Measurements from ENCODE around the gene NBEAL1.
"Not testable (repeated sequence)": the region's sequence is repeated elsewhere in the genome, so short reads cannot be mapped to it uniquely, and the experiment has no call there.

The NBEAL1 gene

GRCh38 chr2:202990501-202990900 is 24.2 kb upstream of the NBEAL1 start:
- no peak for DNase-seq
- no peak overlapping the region for H3K4me3 ChIP-seq (ENCODE audit: control insufficient read depth in 1 of 7, extremely low read depth in 1 of 7, insufficient read depth in 4 of 7, low read depth in 2 of 7, low read length in 6 of 7)
- no peaks in the 10 kb centered on the region for H3K36me3 ChIP-seq (ENCODE audit: control insufficient read depth in 4 of 4, insufficient read depth in 4 of 4, low read length in 3 of 4)
- WGBS (ENCODE audit: insufficient coverage) = 100% methylated on average over 1 of the region's 3 CpGs
- ChIA-PET POLR2A (no interaction called here), CTCF (interaction anchor here (1.1 kb wide), 1 partner anchor 33 kb away, joined by 3 read pairs; no protein-coding TSS in a partner anchor)
- H3K9me3 ChIP-seq (ENCODE audit: control extremely low read depth in 1 of 5, control insufficient read depth in 4 of 5, insufficient read depth in 2 of 5, low read depth in 1 of 5, low read length in 4 of 5) = no peaks in the 10 kb centered on the region
- H3K27me3 ChIP-seq (replicated peaks in 2 of 5; ENCODE audit: control insufficient read depth in 4 of 5, insufficient read depth in 5 of 5, low read length in 4 of 5) = no peaks in the 10 kb centered on the region
- no peak overlapping the region for H3K27ac ChIP-seq (ENCODE audit: insufficient read depth in 1 of 2, low read depth in 1 of 2, low read length in 2 of 2, poor library complexity in 1 of 2, severe bottlenecking in 2 of 2)
- peaks cover 0 to 5% (median 1%) of the 10 kb centered on the region in 4 experiments for H3K4me1 ChIP-seq (ENCODE audit: control extremely low read depth in 1 of 4, control insufficient read depth in 4 of 4, insufficient read depth in 4 of 4, low read length in 3 of 4)

GRCh38 chr2:202997113-202997512 is 17.6 kb upstream of the NBEAL1 start:
- H3K27ac ChIP-seq (ENCODE audit: insufficient read depth in 1 of 2, low read depth in 1 of 2, low read length in 2 of 2, poor library complexity in 1 of 2, severe bottlenecking in 2 of 2); H3K9me3 ChIP-seq (ENCODE audit: control extremely low read depth in 1 of 5, control insufficient read depth in 4 of 5, insufficient read depth in 2 of 5, low read depth in 1 of 5, low read length in 4 of 5); H3K4me3 ChIP-seq (ENCODE audit: control insufficient read depth in 1 of 7, extremely low read depth in 1 of 7, insufficient read depth in 4 of 7, low read depth in 2 of 7, low read length in 6 of 7); H3K27me3 ChIP-seq (replicated peaks in 2 of 5; ENCODE audit: control insufficient read depth in 4 of 5, insufficient read depth in 5 of 5, low read length in 4 of 5); H3K4me1 ChIP-seq (ENCODE audit: control extremely low read depth in 1 of 4, control insufficient read depth in 4 of 4, insufficient read depth in 4 of 4, low read length in 3 of 4); CTCF ChIA-PET; H3K36me3 ChIP-seq (ENCODE audit: control insufficient read depth in 4 of 4, insufficient read depth in 4 of 4, low read length in 3 of 4): not testable (repeated sequence)
- WGBS (ENCODE audit: insufficient coverage) = no CpG with 5 or more reads among the region's 3 CpGs
- POLR2A ChIA-PET = interaction anchor here (0.6 kb wide), 1 partner anchor 16 kb away, joined by 3 read pairs; no protein-coding TSS in a partner anchor
- DNase-seq = peak; percentile 50 to 82 (median 79)

- no peaks in the 10 kb centered on the region for H3K36me3 ChIP-seq (ENCODE audit: control insufficient read depth in 4 of 4, insufficient read depth in 4 of 4, low read length in 3 of 4)
- no peaks in the 10 kb centered on the region for H3K27me3 ChIP-seq (replicated peaks in 2 of 5; ENCODE audit: control insufficient read depth in 4 of 5, insufficient read depth in 5 of 5, low read length in 4 of 5)
- H3K9me3 ChIP-seq (ENCODE audit: control extremely low read depth in 1 of 5, control insufficient read depth in 4 of 5, insufficient read depth in 2 of 5, low read depth in 1 of 5, low read length in 4 of 5) = no peaks in the 10 kb centered on the region
- H3K4me1 ChIP-seq (ENCODE audit: control extremely low read depth in 1 of 4, control insufficient read depth in 4 of 4, insufficient read depth in 4 of 4, low read length in 3 of 4) = no peaks in the 10 kb centered on the region
- POLR2A ChIA-PET = interaction anchor here (0.7 kb wide), 1 partner anchor 14 kb away, joined by 3 read pairs; no protein-coding TSS in a partner anchor
- no peak overlapping the region for H3K27ac ChIP-seq (ENCODE audit: insufficient read depth in 1 of 2, low read depth in 1 of 2, low read length in 2 of 2, poor library complexity in 1 of 2, severe bottlenecking in 2 of 2)
- CTCF ChIA-PET = interaction anchor here (1.2 kb wide), 1 partner anchor 11 kb away, joined by 6 read pairs; no protein-coding TSS in a partner anchor
- WGBS (ENCODE audit: insufficient coverage) = 100% methylated on average over 3 of the region's 3 CpGs
- DNase-seq = no peak
- H3K4me3 ChIP-seq (ENCODE audit: control insufficient read depth in 1 of 7, extremely low read depth in 1 of 7, insufficient read depth in 4 of 7, low read depth in 2 of 7, low read length in 6 of 7) = no peak overlapping the region
Observed at GRCh38 chr2:203002054-203002821, 12.4 kb upstream of the NBEAL1 start.

- H3K27ac ChIP-seq (ENCODE audit: insufficient read depth in 1 of 2, low read depth in 1 of 2, low read length in 2 of 2, poor library complexity in 1 of 2, severe bottlenecking in 2 of 2) = no peak overlapping the region
- CTCF ChIA-PET = no interaction called here
Observed at GRCh38 chr2:203003716-203004115, 11.0 kb upstream of the NBEAL1 start.

GRCh38 chr2:203016716-203017115 is 2.0 kb downstream of the NBEAL1 start:
- Histone ChIP-seq H3K4me3 (ENCODE audit: control insufficient read depth in 1 of 7, extremely low read depth in 1 of 7, insufficient read depth in 4 of 7, low read depth in 2 of 7, low read length in 6 of 7) (no peak overlapping the region), H3K9me3 (ENCODE audit: control extremely low read depth in 1 of 5, control insufficient read depth in 4 of 5, insufficient read depth in 2 of 5, low read depth in 1 of 5, low read length in 4 of 5) (no peaks in the 10 kb centered on the region), H3K27ac (ENCODE audit: insufficient read depth in 1 of 2, low read depth in 1 of 2, low read length in 2 of 2, poor library complexity in 1 of 2, severe bottlenecking in 2 of 2) (peak overlapping the region in 1 of 2 experiments; percentile 10), H3K36me3 (ENCODE audit: control insufficient read depth in 4 of 4, insufficient read depth in 4 of 4, low read length in 3 of 4) (no peaks in the 10 kb centered on the region), H3K4me1 (ENCODE audit: control extremely low read depth in 1 of 4, control insufficient read depth in 4 of 4, insufficient read depth in 4 of 4, low read length in 3 of 4) (peaks cover 3 to 17% (median 8%) of the 10 kb centered on the region in 4 experiments), H3K27me3 (replicated peaks in 2 of 5; ENCODE audit: control insufficient read depth in 4 of 5, insufficient read depth in 5 of 5, low read length in 4 of 5) (no peaks in the 10 kb centered on the region)
- 100% methylated on average over 1 of the region's 3 CpGs for WGBS (ENCODE audit: insufficient coverage)
- DNase-seq = no peak
- CTCF ChIA-PET = no interaction called here
- POLR2A ChIA-PET = no interaction called here

More at GRCh38 chr2:203003716-203004115, 11.0 kb upstream of the NBEAL1 start:
- H3K27me3 ChIP-seq (replicated peaks in 2 of 5; ENCODE audit: control insufficient read depth in 4 of 5, insufficient read depth in 5 of 5, low read length in 4 of 5) = no peaks in the 10 kb centered on the region
- no peak overlapping the region for H3K4me3 ChIP-seq (ENCODE audit: control insufficient read depth in 1 of 7, extremely low read depth in 1 of 7, insufficient read depth in 4 of 7, low read depth in 2 of 7, low read length in 6 of 7)
- H3K9me3 ChIP-seq (ENCODE audit: control extremely low read depth in 1 of 5, control insufficient read depth in 4 of 5, insufficient read depth in 2 of 5, low read depth in 1 of 5, low read length in 4 of 5) = no peaks in the 10 kb centered on the region
- POLR2A ChIA-PET = no interaction called here
- H3K36me3 ChIP-seq (ENCODE audit: control insufficient read depth in 4 of 4, insufficient read depth in 4 of 4, low read length in 3 of 4) = no peaks in the 10 kb centered on the region
- DNase-seq = no peak
- H3K4me1 ChIP-seq (ENCODE audit: control extremely low read depth in 1 of 4, control insufficient read depth in 4 of 4, insufficient read depth in 4 of 4, low read length in 3 of 4) = no peaks in the 10 kb centered on the region
- WGBS (ENCODE audit: insufficient coverage) = 100% methylated on average over 6 of the region's 8 CpGs

GRCh38 chr2:203018181-203018580 is 3.5 kb downstream of the NBEAL1 start:
- Histone ChIP-seq H3K36me3 (ENCODE audit: control insufficient read depth in 4 of 4, insufficient read depth in 4 of 4, low read length in 3 of 4) (no peaks in the 10 kb centered on the region), H3K4me1 (ENCODE audit: control extremely low read depth in 1 of 4, control insufficient read depth in 4 of 4, insufficient read depth in 4 of 4, low read length in 3 of 4) (peaks cover 3 to 17% (median 8%) of the 10 kb centered on the region in 4 experiments), H3K27me3 (replicated peaks in 2 of 5; ENCODE audit: control insufficient read depth in 4 of 5, insufficient read depth in 5 of 5, low read length in 4 of 5) (no peaks in the 10 kb centered on the region), H3K9me3 (ENCODE audit: control extremely low read depth in 1 of 5, control insufficient read depth in 4 of 5, insufficient read depth in 2 of 5, low read depth in 1 of 5, low read length in 4 of 5) (no peaks in the 10 kb centered on the region), H3K27ac (ENCODE audit: insufficient read depth in 1 of 2, low read depth in 1 of 2, low read length in 2 of 2, poor library complexity in 1 of 2, severe bottlenecking in 2 of 2) (no peak overlapping the region), H3K4me3 (ENCODE audit: control insufficient read depth in 1 of 7, extremely low read depth in 1 of 7, insufficient read depth in 4 of 7, low read depth in 2 of 7, low read length in 6 of 7) (no peak overlapping the region)
- CTCF ChIA-PET = interaction anchor here (1.4 kb wide), 1 partner anchor 9 kb away, joined by 4 read pairs; no protein-coding TSS in a partner anchor
- POLR2A ChIA-PET = no interaction called here
- peak in 2 of 3 donors; percentile 8 to 11 for DNase-seq
- WGBS (ENCODE audit: insufficient coverage) = no CpG with 5 or more reads among the region's 1 CpG

- Histone ChIP-seq H3K36me3 (ENCODE audit: control insufficient read depth in 4 of 4, insufficient read depth in 4 of 4, low read length in 3 of 4) (no peaks in the 10 kb centered on the region), H3K27me3 (replicated peaks in 2 of 5; ENCODE audit: control insufficient read depth in 4 of 5, insufficient read depth in 5 of 5, low read length in 4 of 5) (no peaks in the 10 kb centered on the region), H3K4me3 (ENCODE audit: control insufficient read depth in 1 of 7, extremely low read depth in 1 of 7, insufficient read depth in 4 of 7, low read depth in 2 of 7, low read length in 6 of 7) (no peak overlapping the region), H3K27ac (ENCODE audit: insufficient read depth in 1 of 2, low read depth in 1 of 2, low read length in 2 of 2, poor library complexity in 1 of 2, severe bottlenecking in 2 of 2) (no peak overlapping the region), H3K4me1 (ENCODE audit: control extremely low read depth in 1 of 4, control insufficient read depth in 4 of 4, insufficient read depth in 4 of 4, low read length in 3 of 4) (peaks cover 3 to 11% (median 4%) of the 10 kb centered on the region in 4 experiments), H3K9me3 (ENCODE audit: control extremely low read depth in 1 of 5, control insufficient read depth in 4 of 5, insufficient read depth in 2 of 5, low read depth in 1 of 5, low read length in 4 of 5) (no peaks in the 10 kb centered on the region)
- no CpG with 5 or more reads among the region's 2 CpGs for WGBS (ENCODE audit: insufficient coverage)
- peak in 1 of 3 donors; percentile 8 for DNase-seq
- CTCF ChIA-PET = no interaction called here
- POLR2A ChIA-PET = no interaction called here
Observed at GRCh38 chr2:203019142-203019541, 4.5 kb downstream of the NBEAL1 start.

All from common myeloid progenitor, CD34-positive (primary cell).